NCI-H2171 (cell line): ENCODE results near the gene PRKN.
"Not testable (repeated sequence)": the region's sequence is repeated elsewhere in the genome, so short reads cannot be mapped to it uniquely, and the experiment has no call there.

Source experiments
- DNase-seq: peaks from one replicate; lab custom pipeline; 2025; lab: John Stamatoyannopoulos, UW

The PRKN gene

GRCh38 chr6:161901740-161902426, 825.7 kb downstream of the PRKN start:
- no peak for DNase-seq

DNA sequence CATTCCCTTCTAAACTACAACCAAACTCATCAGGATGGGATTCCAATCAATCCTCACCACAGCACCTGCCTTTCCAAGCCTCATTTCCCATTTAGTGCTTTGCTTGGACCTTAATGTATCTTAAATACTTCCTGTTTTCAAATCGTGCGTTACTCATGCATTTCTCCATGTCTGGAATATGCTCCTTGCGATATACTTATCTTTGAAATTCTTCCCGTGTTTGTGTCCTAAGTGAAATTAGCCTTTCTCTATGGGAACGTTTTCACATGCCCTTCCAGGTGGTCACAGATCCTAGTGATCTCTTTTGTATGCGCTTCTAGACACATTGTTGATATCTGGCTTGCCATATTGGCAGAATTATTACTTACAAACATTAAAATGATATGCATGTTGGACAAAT, 833.1 kb downstream of the PRKN start:
- no peak for DNase-seq

DNA sequence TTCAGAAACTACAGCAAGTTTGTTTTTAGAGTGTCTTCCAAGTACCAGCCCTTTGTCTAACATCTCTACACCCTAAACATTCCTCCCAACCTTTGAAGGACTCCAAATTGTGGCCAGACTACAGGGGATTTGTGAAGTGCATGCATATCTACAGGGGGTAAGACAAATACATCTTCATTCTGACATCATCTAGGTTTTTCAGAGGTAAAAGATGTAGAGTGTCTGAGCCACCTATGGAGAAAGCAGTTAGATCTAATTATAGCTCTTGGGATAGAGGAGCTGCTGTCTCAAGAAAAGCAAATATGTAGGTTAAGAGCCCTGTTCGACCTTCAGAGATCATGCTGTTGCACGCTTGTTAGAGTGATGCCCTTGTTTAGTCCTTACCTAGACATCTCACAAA, 836.0 kb downstream of the PRKN start:
- DNase-seq: no peak

GRCh38 chr6:161890832-161891297, 836.7 kb downstream of the PRKN start:
- no peak for DNase-seq

- DNase-seq: no peak
Observed at GRCh38 chr6:161890133-161890831, 837.3 kb downstream of the PRKN start.

DNA sequence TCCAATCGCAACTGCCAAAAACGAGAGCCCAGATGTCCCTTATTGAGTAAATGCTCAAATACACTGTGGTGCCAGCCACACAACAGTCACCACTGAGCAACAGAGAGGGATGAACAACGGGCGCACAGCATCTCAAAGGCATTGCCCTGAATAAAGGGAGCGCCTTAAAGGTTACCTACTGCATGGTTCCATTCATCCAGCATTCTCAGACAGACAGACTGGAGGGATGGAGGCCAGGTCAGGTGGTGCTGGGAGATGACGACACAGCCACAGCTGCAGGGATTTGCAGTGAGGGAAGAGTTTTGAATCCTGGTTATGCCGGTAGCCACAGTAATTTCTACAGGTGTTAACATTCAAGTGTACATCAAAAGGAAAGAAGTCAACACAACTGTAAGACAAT, 838.2 kb downstream of the PRKN start:
- DNase-seq: no peak

GRCh38 chr6:161886545-161886944, 841.0 kb downstream of the PRKN start:
- DNase-seq: not testable (repeated sequence)

DNA sequence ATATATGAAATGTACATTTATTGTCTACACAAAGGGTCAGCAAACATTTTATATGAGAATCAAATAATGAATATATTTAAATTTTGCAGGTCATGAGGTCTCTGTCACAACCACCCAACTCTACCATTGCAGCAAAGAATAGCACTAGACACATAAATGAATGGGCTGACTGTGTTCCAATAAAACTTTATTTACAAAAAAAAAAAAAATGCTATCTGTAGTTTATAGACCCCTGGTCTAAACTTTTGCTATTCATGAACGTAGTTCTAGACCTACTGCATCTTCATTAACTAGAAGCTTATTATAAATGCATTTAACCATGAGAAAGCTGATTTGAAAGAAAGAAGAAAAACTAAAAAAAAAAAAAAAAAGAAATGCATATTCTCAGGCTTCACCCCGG, 842.8 kb downstream of the PRKN start:
- no peak for DNase-seq

GRCh38 chr6:161882196-161882765, 845.3 kb downstream of the PRKN start:
- DNase-seq: no peak

- DNase-seq: no peak
Observed at GRCh38 chr6:161880056-161880455, 847.5 kb downstream of the PRKN start.

GRCh38 chr6:161876231-161876630, 851.3 kb downstream of the PRKN start:
- no peak for DNase-seq

DNA sequence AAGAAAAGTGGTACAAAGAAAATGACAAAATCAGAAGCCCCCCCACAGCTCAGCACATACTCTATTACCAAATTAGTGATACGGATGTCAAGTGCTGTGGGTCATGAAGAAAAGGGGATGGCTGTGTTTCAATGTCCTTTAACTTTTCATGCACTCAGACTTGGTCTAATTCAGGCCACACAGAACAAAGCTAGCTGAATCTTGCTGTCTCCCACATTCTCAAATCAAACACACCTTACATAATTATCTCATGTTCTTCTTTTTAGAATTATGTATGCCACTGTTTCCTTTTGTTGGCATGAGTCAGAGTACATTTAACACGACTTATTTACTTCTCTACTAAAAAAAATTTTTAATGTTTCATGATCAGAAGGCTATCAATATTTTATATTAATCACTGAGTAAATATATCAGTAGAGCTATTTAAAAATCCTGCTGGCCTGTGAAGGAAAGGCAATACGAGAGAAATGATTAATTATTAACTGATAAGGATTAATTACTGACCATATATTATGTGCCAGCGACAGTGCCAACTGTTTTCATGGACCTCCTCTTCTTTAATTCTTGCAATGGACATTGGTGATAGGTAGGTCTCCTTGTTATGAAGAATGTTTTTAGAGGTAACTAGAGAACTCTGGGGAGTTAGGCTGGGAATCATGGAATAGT, 857.2 kb downstream of the PRKN start:
- no peak for DNase-seq

GRCh38 chr6:161869491-161869890, 858.1 kb downstream of the PRKN start:
- DNase-seq: no peak

DNA sequence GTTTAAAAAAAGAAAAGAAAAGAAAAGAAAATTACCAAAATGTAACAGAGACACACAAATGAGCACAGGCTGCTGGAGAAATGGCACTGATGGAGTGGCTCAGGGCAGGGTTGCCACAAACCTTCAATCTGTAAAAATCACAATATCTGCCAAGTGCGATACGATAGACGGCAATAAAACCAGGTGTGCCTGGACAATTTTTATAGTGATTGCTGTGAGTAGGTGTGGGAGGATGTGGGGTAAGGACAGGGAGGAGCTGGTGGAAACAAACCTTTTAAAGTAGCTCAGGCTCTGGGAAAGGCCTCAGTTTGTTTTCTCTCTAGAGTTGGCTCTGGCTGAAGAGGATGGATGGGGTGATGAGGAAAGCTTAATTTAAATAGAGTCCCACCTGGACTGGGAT, 861.0 kb downstream of the PRKN start:
- no peak for DNase-seq

GRCh38 chr6:161861061-161861460, 866.5 kb downstream of the PRKN start:
- not testable (repeated sequence) for DNase-seq

- no peak for DNase-seq
Observed at GRCh38 chr6:161853657-161854056, 873.9 kb downstream of the PRKN start.

GRCh38 chr6:161851486-161851885, 876.1 kb downstream of the PRKN start:
- DNase-seq: not testable (repeated sequence)

- DNase-seq: no peak
Observed at GRCh38 chr6:161850562-161850961, 877.0 kb downstream of the PRKN start.

DNA sequence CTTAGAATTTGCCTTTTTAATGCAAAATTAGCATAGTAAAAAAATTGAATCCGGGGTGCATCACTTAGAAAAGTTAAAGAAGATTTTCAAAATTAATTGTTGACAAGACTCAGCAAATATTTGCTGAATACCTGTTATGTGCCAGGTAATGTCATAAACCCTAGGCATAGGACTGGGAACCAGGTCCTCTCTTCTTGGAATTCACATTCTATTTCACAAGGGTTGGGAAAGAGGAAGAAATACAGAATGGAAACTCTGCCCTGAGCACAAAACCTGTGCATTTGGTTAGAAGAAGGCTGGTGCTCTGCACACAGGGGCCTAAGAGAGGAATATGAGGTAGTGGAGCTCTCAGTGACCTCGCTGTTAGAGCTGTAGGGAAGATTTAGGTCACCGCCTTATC, 879.9 kb downstream of the PRKN start:
- no peak for DNase-seq

DNA sequence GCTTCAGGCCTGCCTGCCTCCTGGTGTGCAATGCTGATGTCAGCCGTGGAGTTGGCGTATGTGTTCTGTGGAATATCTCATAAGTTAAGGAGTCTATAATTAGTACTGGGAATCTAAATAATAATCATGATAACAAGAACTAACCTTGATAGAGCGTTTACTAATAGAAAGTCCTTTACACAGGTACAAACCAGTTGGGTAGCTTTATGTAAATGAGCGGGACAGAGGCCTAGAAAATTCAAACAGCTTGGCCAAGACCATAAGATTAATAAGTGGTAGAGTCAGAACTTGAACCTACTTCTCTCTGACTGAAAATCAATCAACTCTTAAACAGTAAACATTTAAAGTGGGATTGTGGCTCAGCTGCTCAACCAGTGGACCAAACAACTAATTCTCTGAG, 882.8 kb downstream of the PRKN start:
- no peak for DNase-seq

- no peak for DNase-seq
Observed at GRCh38 chr6:161843066-161843465, 884.5 kb downstream of the PRKN start.

GRCh38 chr6:161840380-161840779, 887.2 kb downstream of the PRKN start:
- DNase-seq: no peak
